HG03135 (cell line): ENCODE results near the gene ARFGAP3.
A peak's percentile ranks its signal among the peaks of the same experiment; 100 is the strongest.

Experiments used
- ATAC-seq: cut with Tn5 transposase; IDR thresholded peaks from one replicate; pipeline ENCODE4 v1.9.1; 2021; ENCODE audit warnings: mild to moderate bottlenecking, moderate library complexity; ENCODE audit not compliant: unreplicated experiment

ARFGAP3 gene

GRCh38 chr22:42856865-42857704, at the start of gene ARFGAP3:
TSS of gene ARFGAP3 (minus strand) at chr22:42857273. CDS start at chr22:42857182, 91 bp downstream.
- ATAC-seq: peak; percentile 84

GRCh38 chr22:42905702-42906183, 48.7 kb upstream of the ARFGAP3 start:
- no peak for ATAC-seq

GRCh38 chr22:42905217-42905616, 48.1 kb upstream of the ARFGAP3 start:
- no peak for ATAC-seq

GRCh38 chr22:42904050-42904449, 47.0 kb upstream of the ARFGAP3 start:
- no peak for ATAC-seq

GRCh38 chr22:42902875-42903510, 45.9 kb upstream of the ARFGAP3 start:
- no peak for ATAC-seq

GRCh38 chr22:42901790-42902508, 44.9 kb upstream of the ARFGAP3 start:
- no peak for ATAC-seq

- ATAC-seq: no peak
Measured at GRCh38 chr22:42897960-42898359, 40.9 kb upstream of the ARFGAP3 start.

GRCh38 chr22:42895541-42895981, 38.5 kb upstream of the ARFGAP3 start:
- ATAC-seq: no peak

GRCh38 chr22:42895087-42895486, 38.0 kb upstream of the ARFGAP3 start:
- ATAC-seq: no peak

GRCh38 chr22:42893371-42894150, 36.5 kb upstream of the ARFGAP3 start:
- no peak for ATAC-seq

- no peak for ATAC-seq
Measured at GRCh38 chr22:42892571-42893316, 35.7 kb upstream of the ARFGAP3 start.

- no peak for ATAC-seq
Measured at GRCh38 chr22:42892156-42892555, 35.1 kb upstream of the ARFGAP3 start.

- no peak for ATAC-seq
Measured at GRCh38 chr22:42891696-42892095, 34.6 kb upstream of the ARFGAP3 start.

- no peak for ATAC-seq
Measured at GRCh38 chr22:42891008-42891407, 33.9 kb upstream of the ARFGAP3 start.

- peak; percentile 53 for ATAC-seq
Measured at GRCh38 chr22:42889304-42889703, 32.2 kb upstream of the ARFGAP3 start.

GRCh38 chr22:42887523-42888507, 30.7 kb upstream of the ARFGAP3 start:
- ATAC-seq: no peak

- ATAC-seq: no peak
Measured at GRCh38 chr22:42887120-42887519, 30.0 kb upstream of the ARFGAP3 start.

GRCh38 chr22:42885446-42885845, 28.4 kb upstream of the ARFGAP3 start:
- ATAC-seq: no peak
